Smooth muscle cell (in vitro differentiated cells): Measurements from ENCODE around the gene OTUD3. TPM values are rescaled to one million over a fixed set of nuclear protein-coding genes. Genes with fewer than 3 reads are reported as not detected.
A peak's percentile ranks its signal among the peaks of the same experiment; 100 is the strongest.

Experiments
- DNase-seq: peaks from one replicate; lab custom pipeline; 2025; ENCODE audit not compliant: unreplicated experiment; lab: John Stamatoyannopoulos, UW
- H2AFZ ChIP-seq: fragments of 200-600 bp; sonication (generic); 2 replicates; pipeline ENCODE4 v1.6.0; 2016; ENCODE audit warnings: antibody characterized with exemption, low read depth, mild to moderate bottlenecking
- H3F3A ChIP-seq: fragments of 200-600 bp; sonication (generic); 2 replicates; pipeline ENCODE4 v1.6.0; 2017; ENCODE audit warnings: antibody characterized with exemption, low read depth
- H3K27ac ChIP-seq: fragments of 200-600 bp; sonication (generic); 2 replicates; pipeline ENCODE4 v1.5.1; 2016; ENCODE audit warnings: low read depth, mild to moderate bottlenecking
- H3K27me3 ChIP-seq: fragments of 200-600 bp; sonication (generic); 2 replicates; pipeline ENCODE4 v1.6.1; 2016; ENCODE audit warnings: low read depth, mild to moderate bottlenecking
- H3K36me3 ChIP-seq: fragments of 200-600 bp; sonication (generic); 2 replicates; pipeline ENCODE4 v1.5.1; 2016; ENCODE audit warnings: low read depth
- H3K4me1 ChIP-seq: fragments of 200-600 bp; sonication (generic); 2 replicates; pipeline ENCODE4 v1.5.1; 2016; ENCODE audit warnings: low read depth
- H3K4me2 ChIP-seq: fragments of 200-600 bp; sonication (generic); 2 replicates; pipeline ENCODE4 v1.6.0; 2016; ENCODE audit warnings: mild to moderate bottlenecking
- H3K4me3 ChIP-seq: fragments of 200-600 bp; sonication (generic); 2 replicates; pipeline ENCODE4 v1.5.1; 2016; ENCODE audit warnings: mild to moderate bottlenecking
- H3K79me2 ChIP-seq: fragments of 200-600 bp; sonication (generic); 2 replicates; pipeline ENCODE4 v1.6.0; 2016; ENCODE audit warnings: low read depth, mild to moderate bottlenecking
- H3K9ac ChIP-seq: fragments of 200-600 bp; sonication (generic); 2 replicates; pipeline ENCODE4 v1.6.0; 2016; ENCODE audit warnings: low read depth
- H3K9me3 ChIP-seq: fragments of 200-600 bp; sonication (generic); replicated peaks from 2 replicates; pipeline ENCODE4 v1.5.1; 2016; ENCODE audit warnings: low read depth
- H4K20me1 ChIP-seq: fragments of 200-600 bp; sonication (generic); 2 replicates; pipeline ENCODE4 v1.6.0; 2016; ENCODE audit warnings: low read depth
- CTCF ChIP-seq: fragments of 200-600 bp; sonication (generic); IDR thresholded peaks from 2 replicates; pipeline ENCODE4 v1.5.1; 2017; ENCODE audit warnings: borderline replicate concordance, mild to moderate bottlenecking, antibody characterized with exemption; ENCODE audit not compliant: insufficient read depth, poor library complexity, severe bottlenecking
- WGBS: methylation state at CpG from one replicate; pipeline ENCODE4 v1.1.7; 2016; ENCODE audit warnings: low lambda C conversion rate; 5-methylcytosine and 5-hydroxymethylcytosine counted together
- polyA plus RNA-seq: library from polyadenylated mRNA; unstranded; fragments of >200 nt; fragmentation: Nextera tagmentation; extraction: Ambion mirVana; gene quantifications from 2 replicates; pipeline ENCODE4 v1.2.1, GENCODE V29; 2016
- total RNA-seq: library from RNA; depleted of rRNA; stranded (reverse); fragments of >200 nt; gene quantifications from 2 replicates; pipeline ENCODE4 v1.2.3, GENCODE V29; 2014

Gene OTUD3
- total and polyA plus RNA-seq, 2 experiments from 2014 or later: 2.6 to 9.9 TPM

GRCh38 chr1:19923137-19923952 lies 41.1 kb downstream of the OTUD3 start, which contains the start of gene PLA2G2E:
PLA2G2E (minus strand) TSS chr1:19923617; CDS start chr1:19923559, 58 bp downstream.
- TF ChIP-seq CTCF: no peak
- 85% methylated on average over 14 of the region's 14 CpGs for WGBS

GRCh38 chr1:19923953-19924346 lies 41.8 kb downstream of the OTUD3 start:
- Histone ChIP-seq H3K4me3 (no peak overlapping the region), H3K36me3 (no peaks in the 10 kb centered on the region), H3K9me3 (no peaks in the 10 kb centered on the region), H3K79me2 (no peaks in the 10 kb centered on the region), H2AFZ (no peak overlapping the region), H3K27me3 (no peaks in the 10 kb centered on the region), H3F3A (no peaks in the 10 kb centered on the region), H3K27ac (no peak overlapping the region), H4K20me1 (no peaks in the 10 kb centered on the region), H3K9ac (no peak overlapping the region), H3K4me1 (no peaks in the 10 kb centered on the region), H3K4me2 (no peak overlapping the region)
- TF ChIP-seq CTCF: no peak
- DNase-seq: no peak
- 86% methylated on average over 13 of the region's 13 CpGs for WGBS

More at GRCh38 chr1:19923137-19923952, 41.1 kb downstream of the OTUD3 start, which contains the start of gene PLA2G2E:
- H3K9ac ChIP-seq: no peak within 1 kb of the TSS
- no peak within 1 kb of the TSS for H2AFZ ChIP-seq
- H4K20me1 ChIP-seq: no peaks in the 10 kb centered on the region
- no peak within 1 kb of the TSS for H3K4me2 ChIP-seq
- H3F3A ChIP-seq: no peaks in the 10 kb centered on the region
- H3K27me3 ChIP-seq: no peaks in the 10 kb centered on the region
- no peak within 1 kb of the TSS for H3K4me3 ChIP-seq
- H3K79me2 ChIP-seq: no peaks in the 10 kb centered on the region
- no peaks in the 10 kb centered on the region for H3K36me3 ChIP-seq
- H3K27ac ChIP-seq: no peak within 1 kb of the TSS
- no peaks in the 10 kb centered on the region for H3K9me3 ChIP-seq
- no peak for DNase-seq
- no peaks in the 10 kb centered on the region for H3K4me1 ChIP-seq

- Histone ChIP-seq H3F3A (no peaks in the 10 kb centered on the region), H3K79me2 (no peaks in the 10 kb centered on the region), H3K4me2 (no peak overlapping the region), H3K4me1 (no peaks in the 10 kb centered on the region), H3K9me3 (peaks cover 2% of the 10 kb centered on the region), H3K27ac (peak overlapping the region; percentile 84), H3K27me3 (no peaks in the 10 kb centered on the region), H3K36me3 (no peaks in the 10 kb centered on the region), H3K4me3 (no peak overlapping the region), H4K20me1 (no peaks in the 10 kb centered on the region), H2AFZ (no peak overlapping the region), H3K9ac (peak overlapping the region; percentile 2)
- DNase-seq: no peak
- TF ChIP-seq CTCF: no peak
- WGBS: 73% methylated on average over 7 of the region's 7 CpGs
These were observed 43.3 kb downstream of the OTUD3 start for GRCh38 chr1:19925342-19926070.
